GM20000 (cell line): ENCODE data around the gene FBXO41.

ENCODE experiments used
- DNase-seq: peaks from one replicate; pipeline ENCODE4 v3.0.0; 2012; ENCODE audit warnings: low spot score
- TF ChIP-seq, protein P1 (sequence below): IDR thresholded peaks from 2 replicates; pipeline ENCODE4 v1.5.1; 2012; ENCODE audit warnings: mild to moderate bottlenecking, control low read depth; ENCODE audit errors: extremely low read depth, missing control alignments

Gene FBXO41

GRCh38 chr2:73301636-73302035 lies 17.4 kb upstream of the FBXO41 start:
- DNase-seq = no peak
- TF ChIP-seq, protein P1, sequence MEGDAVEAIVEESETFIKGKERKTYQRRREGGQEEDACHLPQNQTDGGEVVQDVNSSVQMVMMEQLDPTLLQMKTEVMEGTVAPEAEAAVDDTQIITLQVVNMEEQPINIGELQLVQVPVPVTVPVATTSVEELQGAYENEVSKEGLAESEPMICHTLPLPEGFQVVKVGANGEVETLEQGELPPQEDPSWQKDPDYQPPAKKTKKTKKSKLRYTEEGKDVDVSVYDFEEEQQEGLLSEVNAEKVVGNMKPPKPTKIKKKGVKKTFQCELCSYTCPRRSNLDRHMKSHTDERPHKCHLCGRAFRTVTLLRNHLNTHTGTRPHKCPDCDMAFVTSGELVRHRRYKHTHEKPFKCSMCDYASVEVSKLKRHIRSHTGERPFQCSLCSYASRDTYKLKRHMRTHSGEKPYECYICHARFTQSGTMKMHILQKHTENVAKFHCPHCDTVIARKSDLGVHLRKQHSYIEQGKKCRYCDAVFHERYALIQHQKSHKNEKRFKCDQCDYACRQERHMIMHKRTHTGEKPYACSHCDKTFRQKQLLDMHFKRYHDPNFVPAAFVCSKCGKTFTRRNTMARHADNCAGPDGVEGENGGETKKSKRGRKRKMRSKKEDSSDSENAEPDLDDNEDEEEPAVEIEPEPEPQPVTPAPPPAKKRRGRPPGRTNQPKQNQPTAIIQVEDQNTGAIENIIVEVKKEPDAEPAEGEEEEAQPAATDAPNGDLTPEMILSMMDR = no peak

GRCh38 chr2:73300926-73301325 lies 16.6 kb upstream of the FBXO41 start:
- TF ChIP-seq, protein P1 = no peak
- no peak for DNase-seq

- DNase-seq = no peak
- TF ChIP-seq, protein P1 = no peak
Observed at GRCh38 chr2:73297586-73297985, 13.3 kb upstream of the FBXO41 start.

GRCh38 chr2:73297151-73297559 lies 12.9 kb upstream of the FBXO41 start:
- DNase-seq = no peak
- TF ChIP-seq, protein P1 = no peak

DNA sequence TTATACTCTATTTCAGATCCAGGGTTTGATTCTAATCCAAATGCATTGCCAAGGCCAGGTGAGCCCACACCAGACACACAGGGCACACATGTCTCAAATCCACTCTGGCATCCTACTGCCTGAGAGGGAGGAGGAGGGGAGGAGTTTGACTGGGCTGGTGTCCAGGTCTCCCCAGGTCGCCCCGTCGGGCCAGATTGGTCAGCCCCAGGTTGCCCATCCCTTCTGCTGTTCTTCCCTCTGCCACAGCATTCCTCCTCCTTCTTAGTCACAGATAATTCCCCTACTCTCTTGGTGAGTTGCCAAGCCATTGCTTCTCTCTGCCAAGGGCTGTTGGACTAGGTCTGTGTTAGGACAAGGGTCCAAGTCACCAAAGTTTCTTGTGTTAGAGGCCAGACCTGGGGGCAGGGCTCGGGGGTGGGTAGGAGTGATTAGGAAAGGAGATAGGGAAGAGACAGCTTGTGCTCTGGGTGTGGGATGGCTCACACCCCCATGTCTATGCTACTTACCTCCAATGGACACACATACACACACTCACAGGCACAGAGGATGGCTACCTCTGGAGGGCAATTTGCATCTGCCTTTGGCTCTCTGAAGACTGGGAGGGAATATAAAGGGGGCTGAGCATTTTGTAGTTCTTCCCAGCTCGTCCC lies 11.6 kb upstream of the FBXO41 start:
- DNase-seq = no peak
- TF ChIP-seq, protein P1 = no peak

DNA sequence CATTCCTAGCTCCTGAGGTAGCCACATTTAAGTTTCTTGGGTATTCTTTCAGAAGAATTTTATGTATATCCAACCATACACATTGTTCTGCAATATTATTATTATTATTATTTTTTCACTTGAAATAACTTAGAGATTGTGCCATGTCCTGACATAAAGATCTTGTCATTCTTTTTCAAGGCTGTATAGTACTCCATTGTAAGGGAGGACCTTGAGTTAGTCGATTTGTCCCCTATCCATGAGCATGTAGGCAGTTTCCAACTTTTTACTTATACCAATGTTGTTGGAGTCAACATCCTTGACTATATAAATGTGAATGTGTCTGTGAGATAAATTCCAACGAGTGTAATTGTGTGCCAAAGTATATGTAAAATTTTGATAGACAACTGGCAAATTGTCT lies 10.0 kb upstream of the FBXO41 start:
- TF ChIP-seq, protein P1 = no peak
- no peak for DNase-seq

DNA sequence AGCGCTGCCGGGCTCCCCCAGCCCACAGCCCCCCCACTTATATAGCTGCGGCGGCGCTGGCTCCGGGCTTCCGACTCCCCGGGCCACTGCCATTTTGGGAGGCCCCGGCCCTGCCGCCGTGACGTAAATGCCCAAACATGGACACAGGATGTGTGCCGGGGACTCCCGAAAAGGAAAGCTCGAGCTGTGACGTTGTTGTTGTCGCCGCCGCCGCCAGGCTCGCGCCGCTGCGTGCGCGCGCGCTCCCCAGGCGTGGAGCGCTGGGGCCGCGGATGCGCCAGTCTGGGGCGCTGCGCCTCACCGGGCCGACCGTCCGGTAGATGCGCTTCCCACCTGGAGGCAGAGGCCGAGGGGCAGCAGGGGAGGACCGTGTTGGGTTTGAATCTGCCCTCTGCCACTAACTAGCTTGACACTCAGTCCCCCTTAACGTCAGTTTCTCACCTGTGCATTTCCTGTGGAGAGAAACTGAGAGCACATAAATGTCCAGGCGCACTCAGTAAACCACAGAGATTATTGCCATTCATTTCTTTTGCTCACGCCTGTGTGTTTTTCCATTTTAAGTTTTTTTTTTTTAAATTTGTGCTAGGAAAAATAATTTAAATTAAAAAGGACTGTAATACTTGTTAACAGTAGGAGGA lies 9.4 kb upstream of the FBXO41 start, which contains the start of gene EGR4:
TSS of gene EGR4 (minus strand) at position 15 of the 638 bp plus-strand sequence. CDS start 231 bp downstream, outside the sequence.
- TF ChIP-seq, protein P1 = no peak
- DNase-seq = peak; percentile 97
